UCSD-AML1 (cell line): ENCODE results near the gene UBE2E1.
A peak's percentile ranks its signal among the peaks of the same experiment; 100 is the strongest.

Source experiments
- DNase-seq: peaks from one replicate; lab custom pipeline; 2025; ENCODE audit not compliant: unreplicated experiment; lab: John Stamatoyannopoulos, UW

The UBE2E1 gene

DNA sequence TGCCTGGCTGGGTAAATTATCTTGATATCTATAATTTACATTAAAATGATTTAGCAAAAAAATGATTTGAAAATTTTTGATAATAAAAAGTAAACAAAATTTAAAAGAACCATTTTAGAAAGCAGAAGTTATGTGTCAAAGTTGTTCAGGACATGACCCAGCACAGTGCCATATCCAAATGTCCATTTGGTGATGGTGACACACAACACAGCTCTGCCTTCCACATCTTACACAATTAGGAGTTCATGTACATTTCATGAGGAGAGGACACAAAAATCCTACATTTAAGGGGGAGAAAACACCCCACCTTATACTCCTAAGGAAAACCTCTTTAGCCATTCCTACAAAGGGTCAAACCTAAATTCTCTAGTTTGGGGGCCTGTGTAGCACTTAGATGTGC is 10.7 kb upstream of the UBE2E1 start:
- DNase-seq = no peak

DNA sequence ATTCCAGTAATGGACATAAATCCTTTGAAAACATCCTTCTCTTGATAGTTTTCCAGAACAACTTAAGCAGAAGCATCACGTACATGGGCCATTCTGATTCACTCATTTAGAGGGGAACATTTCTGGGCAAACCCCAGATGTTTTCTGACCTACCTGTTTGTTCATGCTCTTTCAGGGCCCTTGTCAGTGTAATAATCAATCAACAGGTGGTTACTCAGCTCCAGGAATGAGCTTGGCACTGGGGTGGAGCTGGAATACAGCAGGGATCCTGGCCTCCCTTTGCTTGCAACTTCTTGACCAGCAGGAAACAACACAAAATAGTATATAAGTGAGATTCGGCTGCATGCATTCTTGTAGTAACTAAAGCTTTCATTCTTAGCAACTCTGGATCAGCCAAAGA is 9.2 kb upstream of the UBE2E1 start:
- no peak for DNase-seq

DNA sequence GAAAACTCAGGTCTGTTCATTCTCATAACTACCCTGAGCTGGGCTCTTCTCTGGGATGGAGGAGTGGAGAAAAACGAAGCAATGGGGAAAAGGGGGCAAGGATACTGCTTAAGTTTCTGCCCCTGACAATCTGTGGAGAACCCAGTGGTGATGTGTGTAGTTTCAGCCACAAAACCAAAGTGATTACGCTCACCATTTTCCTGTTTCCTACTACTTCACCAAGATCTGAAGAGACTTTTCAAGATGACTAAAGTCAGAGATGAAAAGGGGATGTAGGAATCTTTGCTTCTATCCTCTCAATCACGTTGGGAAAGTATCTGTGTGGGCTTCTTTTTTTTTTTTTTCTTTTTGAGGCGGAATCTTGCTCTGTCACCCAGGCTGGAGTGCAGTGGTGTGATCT is 8.3 kb upstream of the UBE2E1 start:
- no peak for DNase-seq

DNA sequence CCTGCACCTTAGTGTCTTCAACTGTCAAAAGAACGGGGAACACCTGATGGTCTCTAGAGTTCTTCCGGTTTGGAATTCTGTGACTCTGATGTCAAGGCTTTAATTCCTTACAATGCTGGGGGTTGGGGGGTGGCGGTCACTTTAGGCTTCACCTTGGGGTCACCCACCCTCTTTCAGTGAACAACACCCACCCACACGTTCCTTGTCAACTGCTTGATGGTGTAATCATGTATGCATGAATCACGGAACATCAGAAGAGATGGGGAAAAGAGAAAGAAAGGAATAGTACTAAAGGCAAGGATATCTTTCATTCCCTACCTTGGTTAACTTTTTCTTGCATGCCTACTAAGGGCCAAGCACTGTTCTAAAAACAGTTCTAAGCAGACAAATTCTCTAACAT is 7.3 kb upstream of the UBE2E1 start:
- DNase-seq = no peak

DNA sequence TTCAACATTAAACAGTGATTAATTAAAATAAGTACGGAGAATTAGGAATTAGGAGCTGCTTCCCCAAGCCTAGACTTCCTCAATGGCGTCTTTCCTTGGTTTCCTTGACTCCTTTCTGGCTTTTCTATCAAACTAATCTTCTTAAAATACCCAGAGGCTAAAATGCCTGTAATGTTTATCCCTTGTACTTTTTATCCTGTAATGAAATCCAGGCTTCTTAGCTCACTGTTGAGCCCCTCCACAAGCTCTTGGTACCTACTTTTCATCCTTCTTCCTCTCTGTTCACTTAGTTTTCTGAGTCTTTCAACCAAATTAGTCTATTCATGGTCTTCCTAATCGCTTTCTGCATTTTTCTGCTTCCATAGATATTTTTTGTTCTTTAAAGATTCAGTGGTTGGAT is 6.9 kb upstream of the UBE2E1 start:
- no peak for DNase-seq

DNA sequence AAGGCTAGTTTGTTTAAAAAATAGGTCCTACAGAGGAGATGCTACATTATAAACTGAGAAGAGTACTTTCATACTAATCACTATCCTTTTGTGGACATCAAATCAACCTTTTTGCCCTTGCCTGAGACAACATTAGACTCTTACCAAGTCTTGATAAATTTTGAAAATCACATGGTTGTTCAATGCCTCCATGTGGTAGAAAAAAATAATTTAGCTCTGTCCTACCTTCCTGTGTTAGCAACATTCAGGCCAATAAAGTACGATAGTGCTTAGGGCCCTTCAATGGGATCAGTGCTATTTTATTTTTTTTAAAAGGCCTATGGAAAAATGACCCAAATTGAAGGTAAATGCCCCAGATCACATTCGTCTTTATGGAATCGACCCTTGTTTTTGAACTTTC is 5.0 kb upstream of the UBE2E1 start:
- no peak for DNase-seq

DNA sequence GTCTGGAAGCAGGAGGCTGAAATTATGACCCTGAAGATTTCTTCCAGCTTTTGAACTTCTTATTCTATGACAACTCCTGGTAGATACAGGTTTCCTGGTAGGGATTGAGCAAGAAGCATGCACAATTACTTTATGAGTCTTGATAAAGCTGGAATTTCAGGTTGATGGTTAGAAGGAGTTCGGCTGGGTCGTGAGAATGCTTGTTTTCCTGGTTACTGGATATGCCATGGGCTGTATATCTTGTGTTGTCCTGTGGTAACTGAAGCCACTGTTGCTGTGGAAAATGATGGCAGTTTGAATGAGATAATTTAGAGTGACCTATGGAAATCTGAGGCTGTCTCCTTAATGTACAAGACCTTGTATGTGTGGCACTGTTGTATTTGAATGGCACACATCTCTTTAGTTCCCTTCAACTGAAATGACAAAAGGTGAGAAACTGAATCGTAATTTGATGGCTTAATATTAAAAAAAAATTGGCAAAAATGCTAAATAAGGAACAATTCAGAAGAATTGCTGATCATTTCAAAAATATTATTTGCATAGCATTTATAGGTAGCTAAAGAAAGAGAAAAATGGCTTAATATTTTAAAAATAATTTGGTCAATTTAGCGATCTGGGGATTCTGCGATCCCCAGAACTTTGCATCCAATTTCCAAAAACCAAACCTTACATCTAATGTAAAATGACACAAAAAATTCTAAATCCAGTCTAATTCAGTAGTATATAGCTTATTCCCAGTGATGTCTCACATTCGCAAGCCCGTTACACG is 1.1 kb upstream of the UBE2E1 start:
- no peak for DNase-seq

DNA sequence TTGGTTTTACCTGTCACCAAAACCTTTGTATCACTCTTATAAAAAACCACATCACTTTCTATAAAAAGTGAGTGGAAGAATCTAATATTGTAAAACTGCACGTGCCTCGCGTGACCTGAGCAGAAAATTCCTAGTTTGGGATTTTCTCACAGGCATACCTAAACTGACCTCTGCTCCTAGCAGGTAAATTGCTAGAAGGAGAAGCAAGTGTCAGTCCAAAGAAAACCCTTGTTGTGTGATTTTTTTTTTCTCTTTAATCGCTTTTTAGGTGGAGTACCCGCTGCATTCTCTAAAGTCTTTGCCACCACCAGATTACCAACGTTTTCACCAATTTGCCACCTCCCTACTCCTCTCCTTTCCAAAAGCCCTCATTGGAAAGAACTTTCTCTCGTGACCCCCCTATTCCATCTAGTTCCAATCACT is 534 bp upstream of the UBE2E1 start:
- DNase-seq = no peak

DNA sequence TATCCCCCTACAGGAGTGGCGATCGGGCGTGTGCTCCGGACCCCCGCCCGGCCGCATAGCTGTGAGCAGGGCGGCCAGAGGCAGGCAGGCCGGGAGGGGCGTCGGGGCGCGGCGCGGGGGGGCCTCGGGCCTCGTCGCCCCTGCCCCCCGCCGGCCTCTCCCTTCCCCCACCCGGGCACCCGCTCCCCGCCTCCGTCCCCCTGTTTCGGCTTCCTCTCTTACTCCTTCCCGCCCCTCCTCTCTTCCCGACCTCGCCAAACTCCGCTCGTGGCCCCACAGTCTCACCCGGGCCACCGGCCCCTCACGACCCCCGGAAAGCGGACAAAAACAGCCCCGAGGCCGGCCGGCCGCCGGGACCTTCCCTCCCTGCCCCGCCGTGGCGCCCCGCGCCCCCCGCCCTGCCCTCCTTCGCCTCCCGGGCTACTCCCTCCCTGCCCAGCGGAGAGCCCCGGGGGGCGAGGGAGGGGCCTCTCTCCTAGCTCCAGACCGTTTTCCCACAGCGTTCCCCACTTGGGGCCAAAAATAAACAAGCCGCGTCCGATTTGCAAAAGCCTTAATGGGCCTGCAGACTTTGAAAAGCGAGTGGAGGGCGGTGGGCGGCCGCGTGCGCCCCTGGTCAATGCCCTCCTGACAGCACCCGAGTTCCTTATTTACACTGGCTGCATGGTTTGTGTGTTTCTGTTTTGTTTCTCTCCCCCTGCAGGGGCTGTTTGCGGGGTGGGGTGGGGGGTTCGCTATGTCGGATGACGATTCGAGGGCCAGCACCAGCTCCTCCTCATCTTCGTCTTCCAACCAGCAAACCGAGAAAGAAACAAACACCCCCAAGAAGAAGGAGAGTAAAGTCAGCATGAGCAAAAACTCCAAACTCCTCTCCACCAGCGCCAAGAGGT is 1.0 kb downstream of the UBE2E1 start:
- peak; percentile 33 for DNase-seq

DNA sequence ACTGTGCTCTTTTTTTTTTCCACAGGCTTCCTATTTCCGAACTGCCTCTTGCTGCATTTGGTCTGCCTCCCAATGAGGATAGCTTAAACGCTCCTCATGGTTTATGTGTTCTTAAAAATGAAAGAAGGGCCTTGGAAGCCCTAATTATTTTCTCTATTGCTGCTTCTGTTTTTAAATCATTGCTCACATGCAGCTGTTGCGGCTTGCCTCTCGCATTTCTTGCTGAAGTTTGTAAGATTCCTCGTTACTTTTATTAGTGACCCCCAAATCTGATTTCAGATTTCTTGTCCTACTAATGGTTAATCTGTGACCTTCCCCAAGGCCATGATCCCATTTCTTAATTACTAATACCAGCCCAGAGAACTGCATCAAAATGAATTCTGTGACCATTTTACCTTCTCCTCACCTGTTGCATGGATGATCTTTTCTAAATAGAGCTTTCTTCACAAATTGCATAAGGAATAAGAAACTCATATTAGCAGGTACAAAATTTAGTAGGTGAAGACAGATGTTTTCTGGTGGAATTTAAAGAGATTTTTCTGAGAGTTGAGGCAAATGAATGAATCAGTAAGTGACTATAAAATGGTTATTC is 1.8 kb downstream of the UBE2E1 start:
- no peak for DNase-seq

DNA sequence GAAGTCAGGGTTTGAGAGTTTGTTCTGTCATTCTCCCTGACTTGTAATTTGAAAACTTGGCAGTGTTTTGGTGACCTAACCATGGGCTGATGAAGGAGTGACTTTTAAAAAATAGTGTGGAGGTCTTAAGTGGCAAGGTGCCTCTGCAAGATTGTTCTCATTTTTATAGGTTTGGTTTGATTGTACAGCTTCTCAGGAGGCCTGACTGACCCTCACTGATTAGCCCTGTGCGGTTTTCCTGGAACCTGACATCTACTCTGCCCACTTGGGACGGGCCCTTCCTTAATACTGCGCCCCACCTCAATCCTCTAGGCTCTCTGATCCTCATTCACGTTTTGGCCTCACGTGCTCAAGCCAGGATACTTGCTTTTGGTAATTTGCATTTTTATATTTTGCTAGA is 2.8 kb downstream of the UBE2E1 start:
- DNase-seq = peak; percentile 13

DNA sequence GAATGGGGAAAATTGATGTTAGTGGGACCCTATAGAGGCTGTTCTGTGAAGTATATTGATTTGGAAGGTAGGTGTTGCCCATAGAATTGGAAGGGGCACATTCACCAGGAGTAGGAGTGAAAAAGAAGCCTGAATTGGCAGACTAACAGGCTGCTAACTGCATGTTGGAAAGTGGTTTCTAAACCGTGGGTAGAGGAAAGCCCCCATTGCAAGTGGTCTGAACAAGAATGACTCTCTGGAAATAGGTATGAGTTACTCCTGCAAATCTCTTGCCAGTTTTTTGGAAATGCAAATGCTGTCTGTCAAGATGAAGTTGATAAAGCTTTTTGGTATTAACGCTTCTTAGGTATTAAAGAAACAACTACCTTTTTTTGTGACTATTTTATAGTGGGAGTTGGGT is 3.5 kb downstream of the UBE2E1 start:
- DNase-seq = no peak

DNA sequence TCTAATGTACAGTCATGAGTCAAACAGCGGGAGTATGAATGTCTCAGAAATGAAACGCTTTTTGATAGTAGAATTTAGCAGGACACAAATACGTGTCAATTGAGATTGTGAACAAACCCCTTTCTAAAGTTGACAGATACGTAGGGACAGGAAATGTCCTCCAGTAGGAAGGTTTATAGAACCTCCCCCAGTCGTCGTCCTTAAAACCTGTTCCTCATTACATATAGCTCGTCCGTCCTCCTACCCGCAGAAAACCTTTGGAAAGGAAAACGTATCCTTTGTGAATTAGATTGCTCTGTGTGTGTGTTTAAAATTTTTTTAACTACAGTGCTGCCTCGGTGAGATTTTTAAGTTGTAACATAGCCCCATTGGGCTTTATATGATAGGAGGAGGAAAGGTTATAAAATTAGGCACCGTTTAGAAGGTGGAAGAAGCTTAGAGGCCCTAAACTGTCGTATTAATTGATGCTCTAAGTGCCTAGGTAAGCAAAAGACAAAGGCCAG is 4.1 kb downstream of the UBE2E1 start:
- no peak for DNase-seq

DNA sequence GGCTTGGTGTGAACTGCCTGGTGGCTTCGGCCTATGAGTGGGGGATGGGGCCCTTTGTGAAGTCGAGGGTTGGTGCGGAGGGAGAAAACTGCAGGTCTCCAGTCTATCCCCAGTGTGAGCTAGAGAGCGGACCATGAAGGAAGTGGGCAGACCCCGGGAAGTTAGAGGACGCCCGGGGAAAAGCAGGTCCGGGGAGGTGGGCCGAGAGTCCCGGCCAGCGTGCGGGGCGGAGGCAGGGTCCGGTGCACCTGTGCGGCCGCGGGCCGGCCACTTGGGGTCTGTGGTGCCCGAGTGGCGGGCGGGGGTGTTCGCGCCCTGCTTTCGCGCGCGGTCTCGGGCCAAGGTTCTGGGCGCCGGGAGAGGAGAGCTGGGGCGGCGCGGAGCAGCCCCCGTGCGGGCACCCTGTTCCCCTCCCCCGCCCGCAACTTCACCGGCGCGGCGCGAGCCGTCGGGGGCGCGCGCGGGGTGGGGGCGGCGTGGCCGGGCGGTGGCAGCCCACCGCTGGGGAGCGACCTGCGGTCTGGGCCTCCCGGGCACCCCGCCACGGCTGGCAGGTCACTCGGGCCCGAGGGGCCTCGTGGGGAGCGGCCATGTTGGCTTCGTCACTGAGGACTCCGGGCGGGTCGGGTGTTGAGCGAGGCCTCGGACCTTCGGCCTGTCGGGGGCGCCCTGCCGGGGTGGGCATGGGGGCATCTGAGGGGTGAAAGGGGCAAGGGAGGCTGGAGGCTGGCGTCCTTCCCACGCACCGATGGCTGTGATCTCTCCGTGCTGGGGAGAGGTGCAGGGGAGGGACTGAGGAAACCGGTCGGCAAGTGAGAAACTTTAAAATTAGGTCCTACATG is 4.8 kb downstream of the UBE2E1 start:
- DNase-seq = peak; percentile 56

DNA sequence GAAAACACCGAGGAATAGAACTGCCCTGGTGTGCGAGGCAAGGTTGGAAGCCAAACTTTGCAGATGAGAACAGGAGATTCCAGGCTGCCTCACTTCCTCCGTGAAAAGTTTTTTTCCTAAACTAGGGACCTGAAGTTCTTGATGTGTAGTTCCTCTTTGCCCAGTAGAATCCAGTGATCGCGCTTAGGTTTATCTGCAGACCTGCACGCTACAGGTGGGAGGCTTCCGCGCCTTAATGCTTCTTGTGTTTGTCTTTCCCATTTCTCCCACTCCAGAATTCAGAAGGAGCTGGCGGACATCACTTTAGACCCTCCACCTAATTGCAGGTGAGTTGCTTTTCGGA is 5.4 kb downstream of the UBE2E1 start:
- DNase-seq = no peak

DNA sequence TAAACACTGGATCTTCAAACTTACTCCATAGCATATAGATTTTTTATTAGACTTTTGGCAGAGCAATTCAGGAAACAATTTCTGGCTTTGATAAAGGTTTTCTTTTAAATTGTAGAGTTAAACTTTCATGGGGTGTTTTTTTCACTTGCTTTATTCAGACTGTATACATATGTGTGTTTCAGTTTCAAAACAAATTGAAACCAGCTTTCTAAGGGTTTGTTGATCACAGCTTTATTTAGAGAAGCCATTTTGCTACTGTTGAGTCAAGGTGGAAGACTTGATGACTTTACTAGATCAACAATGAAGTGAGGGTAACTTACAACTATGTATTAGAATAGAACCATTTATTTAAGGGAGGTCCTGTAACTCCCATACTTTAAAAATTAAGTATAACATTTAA is 6.2 kb downstream of the UBE2E1 start:
- no peak for DNase-seq

DNA sequence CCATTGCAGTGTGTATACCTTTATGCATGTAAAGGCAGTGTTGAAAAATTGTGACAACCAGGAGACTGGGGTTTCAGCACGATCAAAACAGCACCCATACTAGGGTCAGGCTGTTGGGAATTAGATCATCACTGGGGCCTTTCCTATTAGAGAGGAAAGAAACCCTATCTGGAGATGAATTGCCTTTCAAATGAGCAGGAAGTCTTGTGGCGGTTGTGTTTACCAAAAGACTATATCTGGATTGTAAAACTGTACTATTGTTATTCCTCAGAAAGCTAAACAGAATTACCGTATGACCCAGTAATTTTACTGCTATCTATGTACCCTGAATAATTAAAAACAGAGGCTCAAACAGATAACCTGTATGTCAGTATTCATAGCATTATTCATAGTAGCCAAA is 10.1 kb downstream of the UBE2E1 start:
- DNase-seq = no peak

DNA sequence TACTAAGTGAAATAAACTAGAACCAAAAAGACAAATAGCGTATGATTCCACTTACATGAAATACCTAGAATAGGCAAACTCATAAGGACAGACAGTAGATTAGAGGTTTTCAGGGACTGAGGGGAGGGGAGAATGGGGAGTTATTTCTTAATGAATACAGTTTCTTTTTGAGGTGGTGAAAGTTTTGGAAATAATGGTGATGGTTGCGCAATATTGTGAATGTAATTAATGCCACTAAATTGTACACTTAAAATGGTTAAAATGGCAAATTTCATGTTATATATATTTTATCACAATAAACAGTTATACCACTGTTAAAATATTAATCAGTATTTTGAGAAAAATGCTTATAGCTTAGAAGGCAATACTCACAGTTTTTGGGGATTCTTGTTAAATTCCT is 11.0 kb downstream of the UBE2E1 start:
- no peak for DNase-seq

DNA sequence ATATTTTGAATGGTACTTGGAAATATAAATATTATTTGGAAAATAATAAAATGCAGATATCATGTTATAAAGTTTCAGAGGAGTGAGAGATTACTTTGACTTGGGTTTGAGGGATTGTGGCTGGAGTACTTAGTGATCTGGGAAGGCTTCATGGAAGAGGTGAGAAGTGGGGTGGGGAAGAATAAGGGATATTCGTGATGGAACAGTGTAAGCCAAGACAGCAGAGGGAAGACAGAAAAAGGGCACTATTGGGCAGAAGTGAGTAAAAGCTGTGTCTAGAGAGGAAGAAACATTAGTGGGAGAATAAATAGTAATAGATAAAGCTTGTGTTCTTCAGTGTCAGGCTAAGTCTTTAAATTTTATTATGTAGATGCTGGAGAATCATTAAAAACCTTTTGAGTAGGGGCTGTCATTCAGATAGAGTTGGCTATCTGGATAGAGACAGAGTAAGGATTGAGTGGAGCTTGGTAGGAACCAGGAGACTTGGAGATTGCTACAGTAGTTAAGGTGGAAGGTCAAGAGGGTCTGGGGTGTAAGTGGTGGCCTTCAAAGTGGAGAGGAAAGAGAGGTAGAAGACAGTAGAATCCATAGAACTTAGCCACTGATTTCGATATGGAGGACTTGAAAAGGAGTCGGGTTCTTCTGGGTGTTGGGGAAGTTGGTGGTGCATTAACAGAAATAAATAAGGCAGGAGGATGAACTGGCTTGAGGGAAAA is 11.9 kb downstream of the UBE2E1 start:
- DNase-seq = no peak

DNA sequence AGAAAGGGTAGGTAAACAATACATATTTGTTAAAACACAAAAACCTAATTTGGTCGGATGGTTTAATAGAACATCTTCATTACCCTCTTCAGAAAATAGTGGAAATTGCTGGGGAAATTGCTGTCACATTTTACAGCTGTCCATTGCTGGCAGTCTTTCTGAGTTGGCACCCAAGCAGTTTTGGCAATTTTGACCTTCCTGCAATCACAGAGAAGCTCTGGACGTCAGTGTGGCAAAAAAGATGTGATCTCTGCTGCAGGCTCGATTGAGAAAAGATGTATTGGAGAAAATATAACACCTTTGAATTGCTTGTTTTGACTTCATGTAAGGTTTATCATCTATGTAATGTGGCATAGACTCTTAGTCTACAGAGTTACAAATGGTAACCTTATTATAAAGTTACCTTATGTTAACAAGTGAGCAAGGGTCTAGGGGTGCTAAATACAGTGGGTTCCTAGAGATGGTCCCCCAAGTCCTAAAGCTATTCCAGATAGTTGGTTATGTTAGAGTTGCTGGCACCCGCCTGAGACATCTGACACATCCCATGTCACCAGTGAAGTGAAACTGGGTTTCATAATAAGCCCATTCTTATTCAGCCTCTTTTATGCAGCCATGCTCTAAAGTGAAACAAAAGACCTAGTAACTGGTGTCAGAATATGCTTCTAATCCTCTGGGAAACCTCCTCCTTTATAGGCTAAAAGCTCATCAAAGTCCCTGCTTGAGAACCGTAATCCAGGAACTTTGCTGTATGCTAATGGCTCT is 14.0 kb downstream of the UBE2E1 start:
- DNase-seq = no peak
